MM.1S (cell line): ENCODE data around the gene MYOZ3.

Source experiments
- DNase-seq: peaks from one replicate; pipeline ENCODE4 v3.0.0-alpha.2; 2015
- H2AFZ ChIP-seq: fragments of 300-600 bp; sonication (generic); 2 replicates; pipeline ENCODE4 v1.6.0; 2016; ENCODE audit warnings: antibody characterized with exemption, low read length
- H3F3A ChIP-seq: fragments of 300-600 bp; sonication (generic); 2 replicates; pipeline ENCODE4 v1.6.1; 2016; ENCODE audit warnings: mild to moderate bottlenecking, antibody characterized with exemption, low read length, moderate library complexity, mixed read lengths; ENCODE audit not compliant: insufficient read depth
- H3K27ac ChIP-seq: fragments of 300-600 bp; sonication (generic); 2 replicates; pipeline ENCODE4 v1.5.1; 2016; ENCODE audit warnings: mild to moderate bottlenecking, low read length
- H3K27me3 ChIP-seq: fragments of 300-600 bp; sonication (generic); replicated peaks from 2 replicates; pipeline ENCODE4 v1.6.0; 2016; ENCODE audit warnings: low read length; ENCODE audit not compliant: insufficient read depth
- H3K36me3 ChIP-seq: fragments of 300-600 bp; sonication (generic); replicated peaks from 2 replicates; pipeline ENCODE4 v1.6.1; 2016; ENCODE audit warnings: mild to moderate bottlenecking, low read length, mixed read lengths; ENCODE audit not compliant: insufficient read depth
- H3K4me1 ChIP-seq: fragments of 300-600 bp; sonication (generic); 2 replicates; pipeline ENCODE4 v1.6.1; 2016; ENCODE audit warnings: low read length, mixed read lengths
- H3K4me2 ChIP-seq: fragments of 300-600 bp; sonication (generic); 2 replicates; pipeline ENCODE4 v1.6.0; 2016; ENCODE audit warnings: low read depth, low read length
- H3K4me3 ChIP-seq: fragments of 300-600 bp; sonication (generic); 2 replicates; pipeline ENCODE4 v1.5.1; 2016; ENCODE audit warnings: low read length, mixed read lengths
- H3K79me2 ChIP-seq: fragments of 300-600 bp; sonication (generic); 2 replicates; pipeline ENCODE4 v1.6.1; 2016; ENCODE audit warnings: mixed run types, low read length, mixed read lengths
- H3K9ac ChIP-seq: fragments of 300-600 bp; sonication (generic); 2 replicates; pipeline ENCODE4 v1.6.1; 2016; ENCODE audit warnings: low read length, mixed read lengths
- H3K9me2 ChIP-seq: fragments of 300-600 bp; sonication (generic); replicated peaks from 2 replicates; pipeline ENCODE4 v1.6.1; 2016; ENCODE audit warnings: mild to moderate bottlenecking, low read length, mixed read lengths; ENCODE audit not compliant: insufficient read depth
- H3K9me3 ChIP-seq: fragments of 300-600 bp; sonication (generic); replicated peaks from 2 replicates; pipeline ENCODE4 v1.6.1; 2016; ENCODE audit warnings: mild to moderate bottlenecking, low read length, mixed read lengths; ENCODE audit not compliant: insufficient read depth
- H4K20me1 ChIP-seq: fragments of 300-600 bp; sonication (generic); 2 replicates; pipeline ENCODE4 v1.6.1; 2016; ENCODE audit warnings: mild to moderate bottlenecking, low read length, moderate library complexity, mixed read lengths; ENCODE audit not compliant: insufficient read depth
- EZH2 ChIP-seq: fragments of 300-600 bp; sonication (generic); optimal IDR thresholded peaks from 2 replicates; pipeline ENCODE3; 2017; ENCODE audit warnings: low read depth, mild to moderate bottlenecking, antibody characterized with exemption, low read length, mixed read lengths
- EZH2phosphoT487 ChIP-seq: fragments of 300-600 bp; sonication (generic); IDR thresholded peaks from 2 replicates; pipeline ENCODE4 v1.6.1; 2018; ENCODE audit warnings: antibody characterized with exemption, low read length
- TF ChIP-seq, protein P1 (sequence below): fragments of 300-600 bp; sonication (generic); IDR thresholded peaks from 2 replicates; pipeline ENCODE4 v1.5.1; 2016; ENCODE audit warnings: antibody characterized with exemption, low read length, mixed read lengths

The MYOZ3 gene

DNA sequence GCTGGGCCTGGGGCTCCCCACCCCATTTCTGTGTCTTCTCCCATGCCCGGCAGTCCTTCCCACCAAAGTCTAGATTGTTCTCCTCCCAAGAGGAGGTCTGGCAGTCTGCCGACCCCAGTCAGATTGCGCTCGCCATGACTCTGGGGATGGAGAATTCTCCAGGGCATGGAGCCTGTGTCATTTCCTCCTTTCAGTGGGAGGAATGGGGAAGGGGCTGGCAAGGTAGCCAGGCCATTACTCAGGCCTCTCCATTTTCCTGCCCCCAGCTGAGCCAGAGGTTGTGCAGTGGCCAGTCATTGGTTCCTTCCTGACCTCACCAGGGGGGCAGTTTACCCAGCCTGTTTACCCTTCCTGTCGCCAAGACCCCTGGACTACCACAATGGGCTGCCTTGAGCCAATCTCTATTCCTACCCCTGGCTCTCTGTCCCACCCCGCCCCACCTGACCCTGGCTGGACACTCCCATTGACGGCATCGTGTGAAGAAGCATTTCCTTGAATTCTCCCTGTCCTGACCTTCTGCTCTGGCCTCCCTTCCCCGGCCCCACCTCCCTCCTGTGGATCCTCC, 20.0 kb upstream of the MYOZ3 start:
- Histone ChIP-seq H3K36me3 (no peaks in the 10 kb centered on the region), H3K9me3 (no peaks in the 10 kb centered on the region), H3K4me3 (no peak overlapping the region), H3K9ac (no peak overlapping the region), H4K20me1 (no peaks in the 10 kb centered on the region), H3F3A (no peaks in the 10 kb centered on the region), H3K27me3 (no peaks in the 10 kb centered on the region; the same call in 1 of the 2 replicates), H3K9me2 (no peaks in the 10 kb centered on the region), H3K27ac (no peak overlapping the region), H3K4me1 (no peaks in the 10 kb centered on the region), H3K4me2 (no peak overlapping the region), H2AFZ (no peak overlapping the region), H3K79me2 (no peaks in the 10 kb centered on the region)
- TF ChIP-seq, protein P1, sequence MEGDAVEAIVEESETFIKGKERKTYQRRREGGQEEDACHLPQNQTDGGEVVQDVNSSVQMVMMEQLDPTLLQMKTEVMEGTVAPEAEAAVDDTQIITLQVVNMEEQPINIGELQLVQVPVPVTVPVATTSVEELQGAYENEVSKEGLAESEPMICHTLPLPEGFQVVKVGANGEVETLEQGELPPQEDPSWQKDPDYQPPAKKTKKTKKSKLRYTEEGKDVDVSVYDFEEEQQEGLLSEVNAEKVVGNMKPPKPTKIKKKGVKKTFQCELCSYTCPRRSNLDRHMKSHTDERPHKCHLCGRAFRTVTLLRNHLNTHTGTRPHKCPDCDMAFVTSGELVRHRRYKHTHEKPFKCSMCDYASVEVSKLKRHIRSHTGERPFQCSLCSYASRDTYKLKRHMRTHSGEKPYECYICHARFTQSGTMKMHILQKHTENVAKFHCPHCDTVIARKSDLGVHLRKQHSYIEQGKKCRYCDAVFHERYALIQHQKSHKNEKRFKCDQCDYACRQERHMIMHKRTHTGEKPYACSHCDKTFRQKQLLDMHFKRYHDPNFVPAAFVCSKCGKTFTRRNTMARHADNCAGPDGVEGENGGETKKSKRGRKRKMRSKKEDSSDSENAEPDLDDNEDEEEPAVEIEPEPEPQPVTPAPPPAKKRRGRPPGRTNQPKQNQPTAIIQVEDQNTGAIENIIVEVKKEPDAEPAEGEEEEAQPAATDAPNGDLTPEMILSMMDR, result no peak
- TF ChIP-seq EZH2, result no peak
- TF ChIP-seq EZH2phosphoT487, result no peak
- DNase-seq, result no peak

GRCh38 chr5:150641824-150642566, 19.1 kb upstream of the MYOZ3 start:
- H3K9ac ChIP-seq, result no peak overlapping the region
- no peaks in the 10 kb centered on the region for H3K9me2 ChIP-seq
- no peak overlapping the region for H3K4me3 ChIP-seq
- no peaks in the 10 kb centered on the region; the same call in 1 of the 2 replicates for H3K27me3 ChIP-seq
- H2AFZ ChIP-seq, result no peak overlapping the region
- H3K4me1 ChIP-seq, result no peaks in the 10 kb centered on the region
- H3F3A ChIP-seq, result no peaks in the 10 kb centered on the region
- no peaks in the 10 kb centered on the region for H3K9me3 ChIP-seq
- no peak for DNase-seq
- no peaks in the 10 kb centered on the region for H4K20me1 ChIP-seq
- H3K4me2 ChIP-seq, result no peak overlapping the region
- H3K36me3 ChIP-seq, result no peaks in the 10 kb centered on the region
- no peaks in the 10 kb centered on the region for H3K79me2 ChIP-seq
- no peak for TF ChIP-seq EZH2
- TF ChIP-seq EZH2phosphoT487, result no peak
- TF ChIP-seq, protein P1, result no peak
- no peak overlapping the region for H3K27ac ChIP-seq

DNA sequence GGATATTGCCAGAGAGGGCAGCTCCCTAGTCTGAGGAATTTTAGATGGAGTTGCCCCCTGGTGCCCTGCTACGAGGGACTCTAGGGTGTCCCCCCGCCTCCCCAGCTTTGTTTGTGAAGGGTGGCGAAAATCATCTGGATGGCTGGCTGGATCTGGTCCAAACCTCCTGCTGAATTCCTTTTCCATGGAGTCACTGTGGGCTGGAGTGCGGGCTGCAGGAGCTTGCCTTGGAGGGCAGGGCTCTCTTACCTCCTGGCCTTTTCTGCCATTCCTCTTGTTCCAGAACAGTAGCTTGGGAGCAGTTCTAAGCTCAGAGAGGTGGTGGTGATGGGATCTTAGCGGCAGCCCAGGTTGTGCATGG, 18.5 kb upstream of the MYOZ3 start:
- TF ChIP-seq EZH2 (no peak), EZH2phosphoT487 (no peak)
- TF ChIP-seq, protein P1, result no peak
- H3K9ac ChIP-seq, result no peak overlapping the region
- H3K4me2 ChIP-seq, result no peak overlapping the region
- H3F3A ChIP-seq, result no peaks in the 10 kb centered on the region
- H2AFZ ChIP-seq, result no peak overlapping the region
- no peaks in the 10 kb centered on the region for H3K79me2 ChIP-seq
- no peak for DNase-seq
- H3K4me3 ChIP-seq, result no peak overlapping the region
- no peaks in the 10 kb centered on the region; the same call in 1 of the 2 replicates for H3K27me3 ChIP-seq
- no peaks in the 10 kb centered on the region for H3K36me3 ChIP-seq
- no peaks in the 10 kb centered on the region for H3K9me2 ChIP-seq
- no peak overlapping the region for H3K27ac ChIP-seq
- no peaks in the 10 kb centered on the region for H4K20me1 ChIP-seq
- H3K9me3 ChIP-seq, result no peaks in the 10 kb centered on the region
- no peaks in the 10 kb centered on the region for H3K4me1 ChIP-seq
